Measurements from ENCODE around the gene SULT6B1.

SULT6B1 gene

GRCh38 chr2:37180640-37181039, 7.8 kb downstream of the SULT6B1 start:
- no peaks in the 10 kb centered on the region for H4K20me1 ChIP-seq
- H3K4me2 ChIP-seq: no peak overlapping the region
- H3K27me3 ChIP-seq: no peaks in the 10 kb centered on the region
- H3K36me3 ChIP-seq: no peaks in the 10 kb centered on the region
- no peaks in the 10 kb centered on the region for H3K9me3 ChIP-seq
- no peak overlapping the region for H3K27ac ChIP-seq
- no peaks in the 10 kb centered on the region for H3K4me1 ChIP-seq
- no peak overlapping the region for H3K9ac ChIP-seq
- no peak for TF ChIP-seq Cebpa-rat (IDR thresholded peaks at IDR 0.05)
- no peak overlapping the region for H3K4me3 ChIP-seq

GRCh38 chr2:37180006-37180639, 8.3 kb downstream of the SULT6B1 start:
- H3K4me2 ChIP-seq: no peak overlapping the region
- no peaks in the 10 kb centered on the region for H4K20me1 ChIP-seq
- no peaks in the 10 kb centered on the region for H3K4me1 ChIP-seq
- H3K9ac ChIP-seq: no peak overlapping the region
- H3K9me3 ChIP-seq: no peaks in the 10 kb centered on the region
- no peaks in the 10 kb centered on the region for H3K27me3 ChIP-seq
- no peak overlapping the region for H3K4me3 ChIP-seq
- H3K27ac ChIP-seq: no peak overlapping the region
- no peak for TF ChIP-seq Cebpa-rat (IDR thresholded peaks at IDR 0.05)
- H3K36me3 ChIP-seq: no peaks in the 10 kb centered on the region

GRCh38 chr2:37173741-37174140, 14.7 kb downstream of the SULT6B1 start:
- H3K4me3 ChIP-seq: no peak overlapping the region
- no peaks in the 10 kb centered on the region for H3K9me3 ChIP-seq
- no peaks in the 10 kb centered on the region for H3K27me3 ChIP-seq
- no peak overlapping the region for H3K4me2 ChIP-seq
- no peak for TF ChIP-seq Cebpa-rat (IDR thresholded peaks at IDR 0.05)
- no peaks in the 10 kb centered on the region for H3K4me1 ChIP-seq
- no peak overlapping the region for H3K9ac ChIP-seq
- no peaks in the 10 kb centered on the region for H4K20me1 ChIP-seq
- no peak overlapping the region for H3K27ac ChIP-seq
- no peaks in the 10 kb centered on the region for H3K36me3 ChIP-seq

- Histone ChIP-seq H3K4me2 (no peak overlapping the region), H3K27ac (no peak overlapping the region), H3K9ac (no peak overlapping the region), H4K20me1 (no peaks in the 10 kb centered on the region), H3K4me1 (no peaks in the 10 kb centered on the region), H3K36me3 (no peaks in the 10 kb centered on the region), H3K27me3 (no peaks in the 10 kb centered on the region), H3K4me3 (no peak overlapping the region), H3K9me3 (no peaks in the 10 kb centered on the region)
- no peak for TF ChIP-seq Cebpa-rat (IDR thresholded peaks at IDR 0.05)
Observed at GRCh38 chr2:37171624-37171950, 16.9 kb downstream of the SULT6B1 start.

GRCh38 chr2:37168217-37168981, 20.1 kb downstream of the SULT6B1 start:
- Histone ChIP-seq H3K4me1 (no peaks in the 10 kb centered on the region), H3K27ac (no peak overlapping the region), H3K4me3 (no peak overlapping the region), H3K9me3 (peaks cover 27% of the 10 kb centered on the region), H3K4me2 (no peak overlapping the region), H3K27me3 (no peaks in the 10 kb centered on the region), H3K36me3 (no peaks in the 10 kb centered on the region), H3K9ac (no peak overlapping the region), H4K20me1 (no peaks in the 10 kb centered on the region)
- TF ChIP-seq Cebpa-rat (IDR thresholded peaks at IDR 0.05): peak; percentile 77; the same call in 1 of the 2 replicates

GRCh38 chr2:37167636-37168180, 20.8 kb downstream of the SULT6B1 start:
- Histone ChIP-seq H3K27me3 (no peaks in the 10 kb centered on the region), H3K4me2 (no peak overlapping the region), H3K4me1 (no peaks in the 10 kb centered on the region), H3K36me3 (no peaks in the 10 kb centered on the region), H3K4me3 (no peak overlapping the region), H3K9ac (no peak overlapping the region), H4K20me1 (no peaks in the 10 kb centered on the region), H3K9me3 (peaks cover 30% of the 10 kb centered on the region), H3K27ac (no peak overlapping the region)
- no peak for TF ChIP-seq Cebpa-rat (IDR thresholded peaks at IDR 0.05)

- Histone ChIP-seq H3K4me1 (no peaks in the 10 kb centered on the region), H3K4me2 (no peak overlapping the region), H4K20me1 (no peaks in the 10 kb centered on the region), H3K9me3 (peaks cover 30% of the 10 kb centered on the region), H3K27ac (no peak overlapping the region), H3K4me3 (no peak overlapping the region), H3K9ac (no peak overlapping the region), H3K27me3 (no peaks in the 10 kb centered on the region), H3K36me3 (no peaks in the 10 kb centered on the region)
- no peak for TF ChIP-seq Cebpa-rat (IDR thresholded peaks at IDR 0.05)
Observed at GRCh38 chr2:37164757-37165156, 23.7 kb downstream of the SULT6B1 start.

- peaks cover 26% of the 10 kb centered on the region for H3K4me1 ChIP-seq
- H3K27me3 ChIP-seq: no peaks in the 10 kb centered on the region
- peaks cover 24% of the 10 kb centered on the region for H3K36me3 ChIP-seq
- H3K4me2 ChIP-seq: peak within 1 kb of the TSS; percentile 83
- H4K20me1 ChIP-seq: peaks cover 20% of the 10 kb centered on the region; the same call in 1 of the 2 replicates
- H3K9ac ChIP-seq: peak within 1 kb of the TSS; percentile 90
- peaks cover 21% of the 10 kb centered on the region for H3K9me3 ChIP-seq
- TF ChIP-seq Cebpa-rat (IDR thresholded peaks at IDR 0.05): no peak
- peak within 1 kb of the TSS; percentile 87 for H3K27ac ChIP-seq
- H3K4me3 ChIP-seq: peak within 1 kb of the TSS; percentile 86
Observed at GRCh38 chr2:37156857-37157714, 31.4 kb downstream of the SULT6B1 start, which contains the start of gene EIF2AK2. EIF2AK2 (minus strand) TSS chr2:37156980; CDS start chr2:37147806, 9,174 bp downstream.

GRCh38 chr2:37156071-37156856, 32.2 kb downstream of the SULT6B1 start:
- H3K36me3 ChIP-seq: peaks cover 31% of the 10 kb centered on the region
- peaks cover 26% of the 10 kb centered on the region for H3K4me1 ChIP-seq
- peaks cover 28% of the 10 kb centered on the region; the same call in 1 of the 2 replicates for H4K20me1 ChIP-seq
- peak overlapping the region; percentile 90 for H3K9ac ChIP-seq
- TF ChIP-seq Cebpa-rat (IDR thresholded peaks at IDR 0.05): no peak
- peaks cover 28% of the 10 kb centered on the region for H3K9me3 ChIP-seq
- H3K27me3 ChIP-seq: no peaks in the 10 kb centered on the region
- H3K4me2 ChIP-seq: peak overlapping the region; percentile 83
- H3K27ac ChIP-seq: peak overlapping the region; percentile 87
- peak overlapping the region; percentile 86 for H3K4me3 ChIP-seq
